COR-L47 (cell line): ENCODE results near the gene UNC45A.

Experiments
- DNase-seq: peaks from one replicate; lab custom pipeline; 2025; lab: John Stamatoyannopoulos, UW

The UNC45A gene

GRCh38 chr15:90946941-90947576 is 12.0 kb downstream of the UNC45A start:
- DNase-seq, result no peak

GRCh38 chr15:90947577-90948357 is 12.7 kb downstream of the UNC45A start:
- DNase-seq, result no peak

- no peak for DNase-seq
These were observed 13.4 kb downstream of the UNC45A start for GRCh38 chr15:90948506-90948905.

GRCh38 chr15:90949979-90950675 is 15.0 kb downstream of the UNC45A start:
- no peak for DNase-seq

GRCh38 chr15:90950676-90951075 is 15.6 kb downstream of the UNC45A start:
- DNase-seq, result no peak

GRCh38 chr15:90952901-90953677 is 18.0 kb downstream of the UNC45A start:
- no peak for DNase-seq

- no peak for DNase-seq
These were observed 19.0 kb downstream of the UNC45A start for GRCh38 chr15:90953947-90954711.

- DNase-seq, result peak; percentile 93
These were observed 19.9 kb downstream of the UNC45A start, which contains the start of gene RCCD1 for GRCh38 chr15:90954712-90955623. RCCD1 (plus strand) TSS chr15:90954884; CDS start chr15:90956735, 1,851 bp downstream.

- DNase-seq, result peak; percentile 87
These were observed 20.7 kb downstream of the UNC45A start for GRCh38 chr15:90955624-90956273.

- DNase-seq, result peak; percentile 85
These were observed 21.4 kb downstream of the UNC45A start for GRCh38 chr15:90956274-90957030.

- DNase-seq, result no peak
These were observed 22.1 kb downstream of the UNC45A start for GRCh38 chr15:90957031-90957790.

GRCh38 chr15:90957791-90958190 is 22.7 kb downstream of the UNC45A start:
- no peak for DNase-seq

GRCh38 chr15:90959028-90959595 is 24.0 kb downstream of the UNC45A start:
- no peak for DNase-seq

GRCh38 chr15:90959894-90960293 is 24.8 kb downstream of the UNC45A start:
- DNase-seq, result no peak

- DNase-seq, result no peak
These were observed 25.4 kb downstream of the UNC45A start for GRCh38 chr15:90960298-90961091.

GRCh38 chr15:90962021-90962420 is 26.9 kb downstream of the UNC45A start:
- DNase-seq, result no peak

- no peak for DNase-seq
These were observed 31.2 kb downstream of the UNC45A start for GRCh38 chr15:90966262-90966661.
